Adrenal gland (tissue), 12 donors: ENCODE measurements around the gene DDC. TPM values are rescaled to one million over a fixed set of nuclear protein-coding genes. Genes with fewer than 3 reads are reported as not detected.

Experiments
- DNase-seq, 7 donors: peaks; one replicate each; pipeline ENCODE4 v3.0.0-alpha.2; 2019 to 2020
- H3K27ac ChIP-seq, 5 donors: fragments of 200-600 bp; sonication (generic) in 4 of 5; 1 replicate in 3 of 5; 2 replicates in 2 of 5; pipeline versions ENCODE4 v1.5.1 to v1.8.0; 2016 to 2020; ENCODE audit warnings: mild to moderate bottlenecking in 1 of 5
- H3K27me3 ChIP-seq: fragments of 200-600 bp; 2 replicates; pipeline ENCODE4 v1.8.0; 2021
- H3K36me3 ChIP-seq, 2 donors: fragments of 200-600 bp; replicated peaks in 1 of 2; 1 replicate in 1 of 2; 2 replicates in 1 of 2; pipeline versions ENCODE4 v1.5.1 to v1.8.0; 2018 to 2022
- H3K4me1 ChIP-seq, 2 donors: fragments of 200-600 bp; replicated peaks in 1 of 2; 1 replicate in 1 of 2; 2 replicates in 1 of 2; pipeline versions ENCODE4 v1.5.1 to v1.8.0; 2018 to 2021
- H3K4me3 ChIP-seq, 4 donors: fragments of 200-600 bp; sonication (generic) in 3 of 4; one replicate each; pipeline ENCODE4 v1.5.1; 2016 to 2018
- H3K9me3 ChIP-seq, 3 donors: fragments of 200-600 bp; sonication (generic) in 1 of 3; replicated peaks in 1 of 3; 1 replicate in 2 of 3; 2 replicates in 1 of 3; pipeline versions ENCODE4 v1.5.1 to v1.8.0; 2016 to 2021
- CTCF ChIP-seq, 6 experiments: fragments of 450-650 bp in 4 of 6; fragments of 200-600 bp in 2 of 6; sonication (generic) in 1 of 6; IDR thresholded peaks; 1 replicate in 5 of 6; 2 replicates in 1 of 6; pipeline versions ENCODE4 v1.5.1 to v1.8.0; 2016 to 2021; ENCODE audit warnings: antibody characterized with exemption in 6 of 6, mild to moderate bottlenecking in 2 of 6, moderate library complexity in 1 of 6
- POLR2A ChIP-seq, 2 donors: fragments of 450-650 bp; IDR thresholded peaks; one replicate each; pipeline ENCODE4 v1.6.1; 2017; ENCODE audit warnings: antibody characterized with exemption in 2 of 2, mild to moderate bottlenecking in 2 of 2, moderate library complexity in 1 of 2
- WGBS, 4 donors: extraction: QIAGEN DNeasy Blood & Tissue Kit in 2 of 4; methylation state at CpG; one replicate each; pipeline versions ENCODE4 v1.1.5 to v1.1.7; 2013 to 2017; 5-methylcytosine and 5-hydroxymethylcytosine counted together
- intact Hi-C, 2 donors: fragments of 100-400 bp; cut with DNase I; formaldehyde crosslinking; loops; one replicate each; pipeline versions ENCODE4 v1.14.1 to v1.15.0; 2022 to 2023
- polyA plus RNA-seq, 3 donors: library from polyadenylated mRNA; stranded (reverse); fragments of 200-250 nt in 2 of 3; fragments of 350-450 nt in 1 of 3; fragmentation: Illumina TruSeq in 1 of 3; extraction: RNeasy Lipid Tissue Mini Kit (QIAGEN cat#74804) in 1 of 3; gene quantifications; one replicate each; pipeline ENCODE4 v1.2.3, GENCODE V29; 2013 to 2014
- total RNA-seq, 9 donors: library from RNA; depleted of rRNA in 4 of 9; stranded (reverse); fragments of >200 nt in 4 of 9; fragments of 120-200 nt in 1 of 9; fragmentation: NEBNext Ultra II Directional in 1 of 9; extraction: Animal tissue kit (Norgen Biotek cat#: 25700) in 1 of 9; gene quantifications; one replicate each; pipeline versions ENCODE4 v1.1.0 to v1.2.4, GENCODE V29; 2013 to 2023
- donor health status: healthy with polysubstance abuse.
- donor health status: Bipolar disorder and iron deficiency.
- donor health status: DM: yes; HTN: yes; CAD: no.
- donor health status: DM: no; HTN: no; CAD: no.
- donor health status: DM: no; HTN: no; CAD: no.
- donor health status: DM: yes; HTN: yes; CAD: no.

DDC gene
- total and polyA plus RNA-seq, 12 donors = 0.58 to 52.7 (median 15.4) TPM

GRCh38 chr7:50491209-50491608 is 74.0 kb downstream of the DDC start:
- Histone ChIP-seq H3K9me3 (no peaks in the 10 kb centered on the region), H3K4me1 (peaks cover 7 to 32% of the 10 kb centered on the region in 2 donors), H3K4me3 (no peak overlapping the region), H3K36me3 (no peaks in the 10 kb centered on the region), H3K27me3 (no peaks in the 10 kb centered on the region), H3K27ac (no peak overlapping the region)
- no peak for DNase-seq
- intact Hi-C loops = no loop called here
- TF ChIP-seq CTCF (IDR thresholded peaks at IDR 0.05) (no peak), POLR2A (IDR thresholded peaks at IDR 0.05) (no peak)
- WGBS, 4 donors = 67 to 81% (median 71%) methylated on average over 5 of the region's 5 CpGs

- Histone ChIP-seq H3K36me3 (no peaks in the 10 kb centered on the region), H3K27ac (no peak overlapping the region), H3K4me3 (no peak overlapping the region), H3K27me3 (no peaks in the 10 kb centered on the region), H3K9me3 (no peaks in the 10 kb centered on the region), H3K4me1 (peaks cover under 1 to 8% of the 10 kb centered on the region in 2 donors)
- DNase-seq = no peak
- intact Hi-C loops = no loop called here
- TF ChIP-seq CTCF (IDR thresholded peaks at IDR 0.05) (no peak), POLR2A (IDR thresholded peaks at IDR 0.05) (no peak)
Measured at GRCh38 chr7:50488379-50488778, 76.8 kb downstream of the DDC start.

- intact Hi-C loops = no loop called here
- H3K27ac ChIP-seq = no peak overlapping the region
- H3K4me1 ChIP-seq = no peaks in the 10 kb centered on the region
- TF ChIP-seq CTCF (IDR thresholded peaks at IDR 0.05) (no peak), POLR2A (IDR thresholded peaks at IDR 0.05) (no peak)
- 88 to 100% (median 100%) methylated on average over 1 of the region's 1 CpG for WGBS, 4 donors
- no peak for DNase-seq
- no peaks in the 10 kb centered on the region for H3K9me3 ChIP-seq
- H3K4me3 ChIP-seq = no peak overlapping the region
- H3K36me3 ChIP-seq = no peaks in the 10 kb centered on the region
- H3K27me3 ChIP-seq = no peaks in the 10 kb centered on the region
Measured at GRCh38 chr7:50486512-50486911, 78.7 kb downstream of the DDC start.

- Histone ChIP-seq H3K4me3 (no peak overlapping the region), H3K27ac (no peak overlapping the region), H3K27me3 (no peaks in the 10 kb centered on the region), H3K9me3 (no peaks in the 10 kb centered on the region), H3K36me3 (no peaks in the 10 kb centered on the region), H3K4me1 (no peaks in the 10 kb centered on the region)
- intact Hi-C loops = no loop called here
- WGBS, 4 donors = 89 to 93% (median 91%) methylated on average over 8 of the region's 8 CpGs
- no peak for DNase-seq
- TF ChIP-seq CTCF (IDR thresholded peaks at IDR 0.05) = no peak
- no peak for TF ChIP-seq POLR2A (IDR thresholded peaks at IDR 0.05)
Measured at GRCh38 chr7:50481867-50482266, 83.3 kb downstream of the DDC start.
